Right lobe of liver (tissue), 6 donors: ENCODE data around the gene HBG1. TPM values are rescaled to one million over a fixed set of nuclear protein-coding genes. Genes with fewer than 3 reads are reported as not detected.

Experiments used
- ATAC-seq, 4 donors: fragments of 200-7000 bp; cut with Tn5 transposase; one replicate each; pipeline ENCODE4 v1.9.1; 2020; ENCODE audit warnings: mild to moderate bottlenecking in 4 of 4, moderate library complexity in 4 of 4
- DNase-seq, 3 donors: peaks; one replicate each; pipeline ENCODE4 v3.0.0-alpha.2; 2020
- H3K27ac ChIP-seq, 3 donors: fragments of 200-600 bp; one replicate each; pipeline ENCODE4 v1.8.0; 2022
- H3K27me3 ChIP-seq, 2 donors: fragments of 200-600 bp; one replicate each; pipeline ENCODE4 v1.8.0; 2022
- H3K36me3 ChIP-seq, 4 donors: fragments of 200-600 bp; sonication (generic) in 1 of 4; one replicate each; pipeline versions ENCODE4 v1.5.1 to v1.8.0; 2017 to 2022; ENCODE audit warnings: control low read depth in 1 of 4
- H3K4me1 ChIP-seq, 4 donors: fragments of 200-600 bp; sonication (generic) in 1 of 4; one replicate each; pipeline versions ENCODE4 v1.5.1 to v1.8.0; 2017 to 2022; ENCODE audit warnings: control low read depth in 1 of 4
- H3K4me3 ChIP-seq, 3 donors: fragments of 200-600 bp; one replicate each; pipeline ENCODE4 v1.8.0; 2022
- H3K9me3 ChIP-seq, 4 donors: fragments of 200-600 bp; sonication (generic) in 1 of 4; one replicate each; pipeline versions ENCODE4 v1.5.1 to v1.8.0; 2017 to 2022; ENCODE audit warnings: control low read depth in 1 of 4
- CTCF ChIP-seq, 4 donors: fragments of 200-600 bp in 3 of 4; fragments of 450-650 bp in 1 of 4; IDR thresholded peaks; one replicate each; pipeline versions ENCODE4 v1.5.1 to v1.8.0; 2016 to 2022; ENCODE audit warnings: antibody characterized with exemption in 4 of 4, mild to moderate bottlenecking in 2 of 4
- POLR2A ChIP-seq: fragments of 450-650 bp; IDR thresholded peaks from one replicate; pipeline ENCODE4 v1.6.1; 2017; ENCODE audit warnings: antibody characterized with exemption, mild to moderate bottlenecking
- WGBS: methylation state at CpG from one replicate; pipeline ENCODE4 v1.1.6; 2018; ENCODE audit warnings: low coverage, low lambda C conversion rate; ENCODE audit not compliant: insufficient coverage; ENCODE audit errors: missing lambda C conversion rate; 5-methylcytosine and 5-hydroxymethylcytosine counted together
- intact Hi-C, 2 donors: fragments of 100-400 bp; cut with DNase I; formaldehyde crosslinking; loops; one replicate each; pipeline versions ENCODE4 v1.11.2 to v1.14.1; 2022
- total RNA-seq, 6 experiments: library from RNA; depleted of rRNA in 2 of 6; stranded (reverse); fragments of >200 nt in 2 of 6; fragmentation: NEBNext Ultra II Directional in 3 of 6; extraction: Animal tissue kit (Norgen Biotek cat#: 25700) in 3 of 6; gene quantifications; one replicate each; pipeline versions ENCODE4 v1.1.0 to v1.2.4, GENCODE V29; 2016 to 2023
- donor health status: DM: no; HTN: yes; CAD: no.
- donor health status: DM: no; HTN: no; CAD: no.
- donor health status: DM: no; HTN: no; CAD: no.
- donor health status: DM: no; HTN: yes; CAD: no.
- donor health status: DM: no; HTN: yes; CAD: no.

Gene HBG1
- total RNA-seq, 6 experiments from 2014 or later, result not detected

DNA sequence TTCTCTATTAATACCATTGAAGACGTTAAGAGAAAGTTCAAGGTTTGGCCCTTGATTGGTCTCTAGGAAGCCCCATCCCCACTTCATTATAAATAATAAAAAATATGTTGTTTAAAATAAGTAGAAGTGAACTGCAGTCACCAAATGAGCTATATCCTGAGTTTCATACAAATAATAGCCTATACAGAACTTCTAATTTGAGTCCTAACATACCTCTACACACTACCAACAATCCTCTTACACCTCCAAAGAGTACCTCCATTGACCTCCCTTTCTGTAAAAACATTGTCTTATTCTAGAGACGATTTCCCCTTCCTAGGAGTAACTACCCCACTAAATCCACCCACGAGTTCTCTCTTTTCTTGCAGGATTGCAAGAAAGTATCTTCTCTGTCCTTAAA lies 8.2 kb downstream of the HBG1 start:
- Histone ChIP-seq H3K36me3 (no peaks in the 10 kb centered on the region), H3K9me3 (no peaks in the 10 kb centered on the region), H3K27ac (no peak overlapping the region), H3K4me1 (no peaks in the 10 kb centered on the region), H3K27me3 (no peaks in the 10 kb centered on the region), H3K4me3 (no peak overlapping the region)
- TF ChIP-seq CTCF (IDR thresholded peaks at IDR 0.05) (no peak), POLR2A (no peak)
- no peak for DNase-seq
- no peak for ATAC-seq
- 26% methylated on average over 3 of the region's 3 CpGs for WGBS
- intact Hi-C loops, result no loop called here

DNA sequence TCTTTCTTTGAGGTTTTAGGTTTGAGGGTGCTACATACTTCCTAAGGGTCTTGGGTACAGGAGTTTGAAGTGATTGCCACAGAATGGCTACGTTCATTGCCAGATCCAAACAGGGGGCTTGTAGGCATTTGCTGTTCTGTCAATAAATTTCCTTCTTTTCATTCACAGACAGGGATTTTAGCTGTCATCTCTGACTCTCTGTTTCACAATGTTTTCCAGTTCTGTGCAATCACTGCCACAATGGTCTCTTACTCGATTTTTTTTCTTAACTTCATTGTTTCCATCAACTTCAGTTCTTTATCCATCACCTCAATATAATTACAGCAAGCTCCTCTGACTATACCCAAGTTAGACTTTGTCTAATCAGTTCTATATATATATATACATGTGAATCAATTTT lies 9.2 kb downstream of the HBG1 start:
- 24% methylated on average over 2 of the region's 2 CpGs for WGBS
- ATAC-seq, result no peak

GRCh38 chr11:5240056-5240455 lies 9.6 kb downstream of the HBG1 start:
- DNase-seq, result no peak
- no peaks in the 10 kb centered on the region for H3K27me3 ChIP-seq
- H3K9me3 ChIP-seq, result no peaks in the 10 kb centered on the region
- H3K4me3 ChIP-seq, result no peak overlapping the region
- no peaks in the 10 kb centered on the region for H3K36me3 ChIP-seq
- no peak for ATAC-seq
- H3K4me1 ChIP-seq, result no peaks in the 10 kb centered on the region
- intact Hi-C loops, result no loop called here
- no peak overlapping the region for H3K27ac ChIP-seq
- TF ChIP-seq CTCF (IDR thresholded peaks at IDR 0.05), result no peak
- no peak for TF ChIP-seq POLR2A
- WGBS, result 53% methylated on average over 1 of the region's 1 CpG

More for the DNA sequence above, 9.2 kb downstream of the HBG1 start:
- no peak overlapping the region for H3K4me3 ChIP-seq
- TF ChIP-seq CTCF (IDR thresholded peaks at IDR 0.05) (no peak), POLR2A (no peak)
- no peaks in the 10 kb centered on the region for H3K27me3 ChIP-seq
- DNase-seq, result no peak
- no peak overlapping the region for H3K27ac ChIP-seq
- intact Hi-C loops, result no loop called here
- H3K9me3 ChIP-seq, result no peaks in the 10 kb centered on the region
- no peaks in the 10 kb centered on the region for H3K4me1 ChIP-seq
- H3K36me3 ChIP-seq, result no peaks in the 10 kb centered on the region

GRCh38 chr11:5239046-5239445 lies 10.6 kb downstream of the HBG1 start:
- intact Hi-C loops, result no loop called here
- no peaks in the 10 kb centered on the region for H3K27me3 ChIP-seq
- H3K36me3 ChIP-seq, result no peaks in the 10 kb centered on the region
- no peak overlapping the region for H3K27ac ChIP-seq
- ATAC-seq, result no peak
- TF ChIP-seq CTCF (IDR thresholded peaks at IDR 0.05), result no peak
- no peak for TF ChIP-seq POLR2A
- H3K4me3 ChIP-seq, result no peak overlapping the region
- DNase-seq, result no peak
- H3K4me1 ChIP-seq, result no peaks in the 10 kb centered on the region
- H3K9me3 ChIP-seq, result no peaks in the 10 kb centered on the region

DNA sequence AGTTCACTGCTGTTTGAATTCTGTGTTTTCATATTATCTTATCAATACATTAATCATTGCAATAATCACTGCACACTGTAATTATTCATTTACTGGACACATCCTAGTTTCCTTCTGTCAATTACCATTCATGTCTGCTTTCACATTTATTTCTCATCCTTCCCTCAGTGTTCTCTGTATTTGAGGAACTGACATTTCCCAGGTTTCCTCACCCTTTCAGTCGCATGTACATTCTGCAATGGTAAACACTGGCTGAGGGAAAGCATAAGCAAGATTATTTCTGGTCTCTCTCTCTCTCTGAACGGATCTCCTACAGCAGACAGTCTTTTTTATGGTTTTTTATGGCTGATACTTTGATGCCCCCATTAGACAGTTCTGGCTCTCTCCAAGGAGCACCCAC lies 11.2 kb downstream of the HBG1 start:
- WGBS, result 22% methylated on average over 2 of the region's 2 CpGs
- H3K4me1 ChIP-seq, result no peaks in the 10 kb centered on the region
- no peak for TF ChIP-seq POLR2A
- TF ChIP-seq CTCF (IDR thresholded peaks at IDR 0.05), result no peak
- intact Hi-C loops, result no loop called here
- H3K4me3 ChIP-seq, result no peak overlapping the region
- ATAC-seq (no peak), DNase-seq (no peak)
- no peaks in the 10 kb centered on the region for H3K36me3 ChIP-seq
- no peak overlapping the region for H3K27ac ChIP-seq
- H3K27me3 ChIP-seq, result no peaks in the 10 kb centered on the region
- no peaks in the 10 kb centered on the region for H3K9me3 ChIP-seq
